GM21717 (cell line): ENCODE results near the gene ZNF98.

Experiments
- ATAC-seq: cut with Tn5 transposase; IDR thresholded peaks from one replicate; pipeline ENCODE4 v1.9.1; 2021; ENCODE audit warnings: mild to moderate bottlenecking, moderate library complexity; ENCODE audit not compliant: unreplicated experiment

ZNF98 gene

DNA sequence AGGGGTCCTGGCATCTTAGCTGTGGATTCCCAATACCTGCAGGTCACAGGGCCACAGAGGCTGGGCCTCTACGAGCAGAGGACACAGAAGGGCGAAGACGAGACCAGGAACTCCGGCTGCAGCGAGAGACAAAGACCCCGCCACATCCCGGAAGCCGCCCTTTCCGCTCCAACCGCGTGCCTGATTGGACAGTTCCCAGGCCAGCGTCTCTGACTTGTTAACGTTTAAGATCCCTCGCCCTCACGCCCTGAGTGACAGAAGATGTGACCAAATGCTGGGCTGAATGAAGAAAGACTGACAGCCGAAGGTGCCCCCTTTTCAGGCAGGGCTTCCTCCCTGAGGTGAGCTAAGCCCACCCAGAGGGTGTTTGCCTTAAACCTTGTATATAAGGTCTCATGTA lies at the start of gene ZNF98:
Gene ZNF98, minus strand, starts transcription at position 136 of the 400 bp plus-strand sequence. Its CDS starts 122 bp downstream, at position 14.
- no peak for ATAC-seq

- ATAC-seq, result no peak
Measured at GRCh38 chr19:22446605-22447004, 24.5 kb upstream of the ZNF98 start.

GRCh38 chr19:22438011-22438410 lies 15.9 kb upstream of the ZNF98 start:
- no peak for ATAC-seq

GRCh38 chr19:22427960-22428913 lies 6.1 kb upstream of the ZNF98 start:
- ATAC-seq, result no peak

DNA sequence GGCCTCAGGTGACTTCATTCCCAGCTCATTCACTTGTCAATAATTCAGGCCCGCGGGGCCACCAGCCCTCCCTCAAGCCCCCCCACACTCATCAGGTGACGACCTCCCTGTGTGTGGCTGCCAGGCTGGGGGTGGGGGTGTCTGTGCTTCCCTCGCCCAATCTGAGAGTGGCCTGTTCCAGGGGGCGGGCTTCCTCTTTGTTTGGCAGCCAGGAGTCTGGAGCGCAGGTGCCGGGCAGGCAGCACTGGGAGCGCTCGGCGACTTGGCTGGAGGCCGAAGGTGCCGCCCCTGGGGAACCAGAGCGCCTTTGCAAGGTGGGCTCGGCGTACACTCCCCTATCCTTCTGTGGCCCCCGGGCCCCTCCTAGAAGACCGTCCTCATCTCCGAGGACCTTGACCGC lies 5.4 kb upstream of the ZNF98 start:
- no peak for ATAC-seq

- ATAC-seq, result no peak
Measured at GRCh38 chr19:22426901-22427300, 4.8 kb upstream of the ZNF98 start.

DNA sequence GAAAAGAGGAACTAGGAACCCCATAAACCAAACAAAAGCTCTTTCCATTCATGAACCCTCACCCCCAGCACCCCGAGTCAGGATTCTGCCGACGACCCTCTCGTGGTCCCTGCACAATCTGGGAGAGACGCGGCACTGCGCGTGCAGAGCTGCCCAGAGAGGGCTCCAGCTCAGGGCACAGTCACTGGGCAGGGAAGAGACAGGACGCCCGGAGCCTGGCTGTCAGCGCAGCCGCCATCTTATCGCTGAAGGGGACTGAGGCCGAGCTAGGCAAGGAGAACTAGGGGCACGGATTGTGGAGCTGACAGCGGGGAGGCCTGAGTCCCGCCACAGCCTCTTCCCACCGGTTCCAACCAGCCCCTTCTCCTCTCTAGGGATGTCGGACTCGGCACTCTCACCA lies 349 bp downstream of the ZNF98 start:
- no peak for ATAC-seq

DNA sequence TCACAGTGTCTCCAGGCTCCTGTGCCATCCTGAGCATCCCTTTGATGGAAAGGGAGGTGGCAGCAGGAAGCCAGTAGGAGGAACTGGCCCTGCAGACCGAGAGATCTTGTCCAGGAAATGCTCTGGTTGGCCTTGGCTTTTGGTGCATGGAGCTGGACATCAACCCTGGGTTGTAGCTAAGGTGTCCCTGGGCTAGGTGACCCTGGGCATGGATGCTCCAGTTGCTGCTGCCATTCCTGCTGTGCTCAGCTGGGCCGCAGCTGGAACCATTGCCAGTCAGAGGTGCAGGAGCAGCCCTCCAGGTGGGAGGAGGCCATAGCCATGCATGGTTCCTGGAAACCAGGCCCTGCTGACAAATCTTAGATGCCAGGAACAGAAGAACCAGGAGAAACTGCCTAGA lies 67.5 kb downstream of the ZNF98 start:
- no peak for ATAC-seq
